Effector CD4-positive, alpha-beta T cell (primary cell): ENCODE measurements around the gene HNRNPDL.
"Not testable (repeated sequence)": the region's sequence is repeated elsewhere in the genome, so short reads cannot be mapped to it uniquely, and the experiment has no call there.

ENCODE experiments used
- DNase-seq: peaks from one replicate; pipeline ENCODE4 v3.0.0-alpha.2; 2020
- total RNA-seq: gene quantifications from one replicate; lab custom pipeline; 2026; lab: John Stamatoyannopoulos, UW

HNRNPDL gene
- total RNA-seq = 715 reads per million, percentile 99 among the genes with 10 or more reads in this experiment

- DNase-seq = peak; percentile 96
These were observed at the start of gene HNRNPDL, which contains the start of gene ENOPH1 for GRCh38 chr4:82430193-82430963. Gene HNRNPDL (minus strand): TSS chr4:82430462. CDS start chr4:82429690, 772 bp downstream. Gene ENOPH1 (plus strand): TSS chr4:82430590. CDS start chr4:82430830, 240 bp downstream.

- DNase-seq = no peak
These were observed 49.3 kb upstream of the HNRNPDL start for GRCh38 chr4:82479562-82479961.

GRCh38 chr4:82477469-82477868, 47.2 kb upstream of the HNRNPDL start:
- DNase-seq = not testable (repeated sequence)

GRCh38 chr4:82475931-82476330, 45.7 kb upstream of the HNRNPDL start:
- DNase-seq = not testable (repeated sequence)

GRCh38 chr4:82473621-82474164, 43.4 kb upstream of the HNRNPDL start:
- DNase-seq = no peak

- not testable (repeated sequence) for DNase-seq
These were observed 42.8 kb upstream of the HNRNPDL start for GRCh38 chr4:82473080-82473479.

- no peak for DNase-seq
These were observed 39.6 kb upstream of the HNRNPDL start for GRCh38 chr4:82469791-82470345.

GRCh38 chr4:82467471-82467870, 37.2 kb upstream of the HNRNPDL start:
- no peak for DNase-seq

- DNase-seq = no peak
These were observed 33.0 kb upstream of the HNRNPDL start for GRCh38 chr4:82463221-82463620.

- peak; percentile 82 for DNase-seq
These were observed 32.2 kb upstream of the HNRNPDL start for GRCh38 chr4:82462415-82462831.

GRCh38 chr4:82461710-82462109, 31.4 kb upstream of the HNRNPDL start:
- no peak for DNase-seq

- no peak for DNase-seq
These were observed 28.5 kb upstream of the HNRNPDL start for GRCh38 chr4:82458729-82459128.

GRCh38 chr4:82457266-82457665, 27.0 kb upstream of the HNRNPDL start:
- no peak for DNase-seq

GRCh38 chr4:82452026-82452425, 21.8 kb upstream of the HNRNPDL start:
- DNase-seq = no peak

GRCh38 chr4:82450966-82451755, 20.9 kb upstream of the HNRNPDL start:
- DNase-seq = no peak

- no peak for DNase-seq
These were observed 17.6 kb upstream of the HNRNPDL start for GRCh38 chr4:82447886-82448285.

GRCh38 chr4:82439088-82439487, 8.8 kb upstream of the HNRNPDL start:
- DNase-seq = no peak

- DNase-seq = no peak
These were observed 7.2 kb upstream of the HNRNPDL start for GRCh38 chr4:82437285-82438005.

GRCh38 chr4:82436780-82437179, 6.5 kb upstream of the HNRNPDL start:
- no peak for DNase-seq

GRCh38 chr4:82436130-82436529, 5.9 kb upstream of the HNRNPDL start:
- DNase-seq = no peak

GRCh38 chr4:82434949-82435348, 4.7 kb upstream of the HNRNPDL start:
- DNase-seq = no peak

GRCh38 chr4:82433791-82434190, 3.5 kb upstream of the HNRNPDL start:
- no peak for DNase-seq
